Activated B cell treated with CpG ODN at 0.5 μM for 24 hours (primary cell): Measurements from ENCODE around the gene PCTP. TPM values are rescaled to one million over a fixed set of nuclear protein-coding genes. Genes with fewer than 3 reads are reported as not detected.

Source experiments
- ATAC-seq: fragments of 200-7000 bp; cut with Tn5 transposase; one replicate; pipeline ENCODE4 v1.10.0; 2021; ENCODE audit warnings: low read depth, mild to moderate bottlenecking, moderate library complexity
- CTCF ChIA-PET: fragments of 350-600 bp; sonication (Branson Sonifier 250); formaldehyde crosslinking; loops from one replicate; lab custom pipeline; 2021; ENCODE audit warnings: antibody characterized with exemption; lab: Charles Lee
- POLR2A ChIA-PET: fragments of 350-600 bp; sonication (Branson Sonifier 250); formaldehyde crosslinking; loops from one replicate; lab custom pipeline; 2021; ENCODE audit warnings: antibody characterized with exemption; lab: Charles Lee
- DNase-seq: peaks from one replicate; pipeline ENCODE4 v3.0.0; 2022
- H3K27ac Mint-ChIP-seq: one replicate; pipeline ENCODE4 v1.8.0; 2020; ENCODE audit warnings: mixed read lengths
- H3K27me3 Mint-ChIP-seq: one replicate; pipeline ENCODE4 v1.8.0; 2021; ENCODE audit warnings: mixed read lengths
- H3K36me3 Mint-ChIP-seq: one replicate; pipeline ENCODE4 v1.8.0; 2021; ENCODE audit warnings: low read depth, mixed read lengths
- H3K4me1 Mint-ChIP-seq: one replicate; pipeline ENCODE4 v1.8.0; 2021; ENCODE audit warnings: mixed read lengths
- H3K4me3 Mint-ChIP-seq: one replicate; pipeline ENCODE4 v1.8.0; 2020; ENCODE audit warnings: mild to moderate bottlenecking, mixed read lengths
- H3K9me3 Mint-ChIP-seq: one replicate; pipeline ENCODE4 v1.8.0; 2020; ENCODE audit warnings: mixed read lengths
- intact Hi-C: fragments of 100-400 bp; cut with micrococcal nuclease; formaldehyde crosslinking; loops from one replicate; pipeline ENCODE4 v1.15.1; 2024
- total RNA-seq: library from RNA; stranded (reverse); gene quantifications from 2 replicates; pipeline ENCODE4 v1.2.3, GENCODE V29; 2022
- TF ChIP-seq, protein P1 (sequence below): fragments of 200-600 bp; IDR thresholded peaks from one replicate; pipeline ENCODE4 v1.8.0; 2022; ENCODE audit warnings: antibody characterized with exemption, mild to moderate bottlenecking

The PCTP gene
- total RNA-seq, 1 donor from 2014 or later = 9.0 TPM

- no peak for ATAC-seq
- TF ChIP-seq, protein P1, sequence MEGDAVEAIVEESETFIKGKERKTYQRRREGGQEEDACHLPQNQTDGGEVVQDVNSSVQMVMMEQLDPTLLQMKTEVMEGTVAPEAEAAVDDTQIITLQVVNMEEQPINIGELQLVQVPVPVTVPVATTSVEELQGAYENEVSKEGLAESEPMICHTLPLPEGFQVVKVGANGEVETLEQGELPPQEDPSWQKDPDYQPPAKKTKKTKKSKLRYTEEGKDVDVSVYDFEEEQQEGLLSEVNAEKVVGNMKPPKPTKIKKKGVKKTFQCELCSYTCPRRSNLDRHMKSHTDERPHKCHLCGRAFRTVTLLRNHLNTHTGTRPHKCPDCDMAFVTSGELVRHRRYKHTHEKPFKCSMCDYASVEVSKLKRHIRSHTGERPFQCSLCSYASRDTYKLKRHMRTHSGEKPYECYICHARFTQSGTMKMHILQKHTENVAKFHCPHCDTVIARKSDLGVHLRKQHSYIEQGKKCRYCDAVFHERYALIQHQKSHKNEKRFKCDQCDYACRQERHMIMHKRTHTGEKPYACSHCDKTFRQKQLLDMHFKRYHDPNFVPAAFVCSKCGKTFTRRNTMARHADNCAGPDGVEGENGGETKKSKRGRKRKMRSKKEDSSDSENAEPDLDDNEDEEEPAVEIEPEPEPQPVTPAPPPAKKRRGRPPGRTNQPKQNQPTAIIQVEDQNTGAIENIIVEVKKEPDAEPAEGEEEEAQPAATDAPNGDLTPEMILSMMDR = no peak
- H3K9me3 Mint-ChIP-seq = peaks cover 3% of the 10 kb centered on the region
- intact Hi-C loops = no loop called here
- peaks cover 15% of the 10 kb centered on the region for H3K27me3 Mint-ChIP-seq
- H3K36me3 Mint-ChIP-seq = no peaks in the 10 kb centered on the region
- ChIA-PET POLR2A (no interaction called here), CTCF (no interaction called here)
- no peak overlapping the region for H3K4me3 Mint-ChIP-seq
- DNase-seq = no peak
- no peak overlapping the region for H3K27ac Mint-ChIP-seq
- H3K4me1 Mint-ChIP-seq = no peaks in the 10 kb centered on the region
These were observed 43.8 kb upstream of the PCTP start for GRCh38 chr17:55706808-55707773.

DNA sequence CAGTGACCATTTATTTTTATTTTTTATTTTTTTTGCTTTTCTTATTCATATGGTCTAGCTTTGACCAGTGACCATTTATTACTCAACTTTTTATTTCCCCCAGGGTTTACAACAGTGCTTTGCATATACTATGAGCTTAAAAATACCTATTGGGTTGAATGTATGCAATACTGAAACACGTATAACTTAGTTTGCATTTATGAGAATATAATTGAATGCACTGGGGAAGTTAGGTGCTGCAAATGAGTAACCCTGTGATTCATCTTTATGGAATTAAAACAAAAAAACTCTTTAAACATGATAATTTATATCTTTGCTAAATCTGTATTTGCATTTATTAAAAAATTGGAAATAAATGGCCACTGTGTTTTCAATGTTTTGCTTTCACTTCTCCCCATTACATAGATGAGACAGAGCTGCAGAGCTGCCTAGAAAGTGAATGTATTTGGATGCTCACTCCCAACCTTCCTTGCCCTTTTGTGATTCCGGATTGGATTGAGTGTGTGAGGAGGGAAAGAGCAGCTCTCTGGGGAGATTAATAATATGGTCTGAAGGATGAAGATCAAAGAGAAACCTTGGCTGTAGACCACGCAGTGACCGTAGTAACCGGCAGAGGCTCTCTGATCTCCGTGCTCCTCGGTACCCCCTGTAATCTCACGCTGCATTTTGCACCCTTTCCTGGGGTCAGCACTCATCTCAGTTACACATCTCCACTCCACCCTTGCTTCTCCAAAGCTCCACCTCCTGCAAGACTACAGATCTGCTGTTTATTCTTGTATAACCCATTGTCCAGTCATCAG is 42.5 kb upstream of the PCTP start:
- Mint-ChIP-seq H3K4me3 (no peak overlapping the region), H3K27ac (no peak overlapping the region), H3K9me3 (no peaks in the 10 kb centered on the region), H3K4me1 (no peaks in the 10 kb centered on the region), H3K27me3 (peaks cover 14% of the 10 kb centered on the region), H3K36me3 (no peaks in the 10 kb centered on the region)
- DNase-seq = no peak
- ATAC-seq = no peak
- intact Hi-C loops = no loop called here
- POLR2A ChIA-PET = no interaction called here
- CTCF ChIA-PET = no interaction called here
- TF ChIP-seq, protein P1 = no peak

- ATAC-seq = no peak
- Mint-ChIP-seq H3K27ac (no peak overlapping the region), H3K36me3 (no peaks in the 10 kb centered on the region), H3K27me3 (peaks cover 7% of the 10 kb centered on the region), H3K4me3 (no peak overlapping the region), H3K4me1 (no peaks in the 10 kb centered on the region), H3K9me3 (no peaks in the 10 kb centered on the region)
- ChIA-PET POLR2A (no interaction called here), CTCF (interaction anchor here (1.3 kb wide), 1 partner anchor 9 kb away, joined by 7 read pairs; no protein-coding TSS in a partner anchor)
- no peak for DNase-seq
- intact Hi-C loops = no loop called here
- TF ChIP-seq, protein P1 = no peak
These were observed 41.4 kb upstream of the PCTP start for GRCh38 chr17:55709440-55709839.

DNA sequence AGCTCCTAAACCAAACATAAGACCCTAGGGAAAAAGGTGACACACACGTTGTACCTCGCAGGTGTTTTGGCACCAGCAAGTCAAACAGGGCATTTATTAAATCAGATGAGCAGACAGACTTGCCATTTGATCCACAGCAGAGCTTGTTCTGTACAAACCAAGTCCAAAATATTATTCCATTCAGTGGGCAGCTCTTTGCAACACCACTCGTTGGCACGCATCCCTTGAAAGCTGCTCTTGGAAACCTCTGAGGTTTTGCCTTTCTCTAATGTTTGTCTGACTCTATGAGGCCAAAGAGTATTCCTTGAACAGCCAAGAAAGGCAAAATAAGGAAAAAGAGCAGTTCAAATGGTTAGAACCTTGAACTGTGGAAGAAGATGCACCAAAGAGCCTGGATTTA is 40.9 kb upstream of the PCTP start:
- no peak overlapping the region for H3K4me3 Mint-ChIP-seq
- no peak for DNase-seq
- CTCF ChIA-PET = interaction anchor here (1.3 kb wide), 1 partner anchor 8 kb away, joined by 7 read pairs; no protein-coding TSS in a partner anchor
- no peaks in the 10 kb centered on the region for H3K9me3 Mint-ChIP-seq
- H3K27me3 Mint-ChIP-seq = peaks cover 7% of the 10 kb centered on the region
- H3K36me3 Mint-ChIP-seq = no peaks in the 10 kb centered on the region
- H3K4me1 Mint-ChIP-seq = no peaks in the 10 kb centered on the region
- intact Hi-C loops = no loop called here
- H3K27ac Mint-ChIP-seq = no peak overlapping the region
- TF ChIP-seq, protein P1 = no peak
- ATAC-seq = no peak
- POLR2A ChIA-PET = interaction anchor here (0.5 kb wide), 1 partner anchor 26 kb away, joined by 8 read pairs; no protein-coding TSS in a partner anchor
